Chondrocyte (in vitro differentiated cells): ENCODE data around the gene TRPM8. TPM values are rescaled to one million over a fixed set of nuclear protein-coding genes. Genes with fewer than 3 reads are reported as not detected.

Experiments
- DNase-seq: peaks from one replicate; pipeline ENCODE4 v3.0.0; 2021; ENCODE audit warnings: mixed read lengths, low spot score
- H3K27ac Mint-ChIP-seq: one replicate; pipeline ENCODE4 v1.8.0; 2021; ENCODE audit warnings: mild to moderate bottlenecking, moderate library complexity, mixed read lengths; ENCODE audit not compliant: unreplicated experiment
- H3K27me3 Mint-ChIP-seq: 2 replicates; pipeline ENCODE4 v1.8.0; 2021; ENCODE audit warnings: low read depth, mixed read lengths
- H3K36me3 Mint-ChIP-seq: 2 replicates; pipeline ENCODE4 v1.8.0; 2021; ENCODE audit warnings: low read depth, mixed read lengths
- H3K4me1 Mint-ChIP-seq: 2 replicates; pipeline ENCODE4 v1.8.0; 2021; ENCODE audit warnings: low read depth, mild to moderate bottlenecking, mixed read lengths
- H3K4me3 Mint-ChIP-seq: one replicate; pipeline ENCODE4 v1.8.0; 2021; ENCODE audit warnings: mild to moderate bottlenecking, moderate library complexity, mixed read lengths; ENCODE audit not compliant: unreplicated experiment
- H3K9me3 Mint-ChIP-seq: 2 replicates; pipeline ENCODE4 v1.8.0; 2021; ENCODE audit warnings: low read depth, mixed read lengths
- total RNA-seq: library from RNA; stranded (reverse); gene quantifications from 3 replicates; pipeline ENCODE4 v1.2.1, GENCODE V29; 2021
- TF ChIP-seq, protein P1 (sequence below): fragments of 200-600 bp; sonication (generic); IDR thresholded peaks from 2 replicates; pipeline ENCODE4 v1.5.0; 2021; ENCODE audit warnings: antibody characterized with exemption, mild to moderate bottlenecking, moderate library complexity

TRPM8 gene
- total RNA-seq, 1 donor from 2014 or later, result 0.15 TPM

DNA sequence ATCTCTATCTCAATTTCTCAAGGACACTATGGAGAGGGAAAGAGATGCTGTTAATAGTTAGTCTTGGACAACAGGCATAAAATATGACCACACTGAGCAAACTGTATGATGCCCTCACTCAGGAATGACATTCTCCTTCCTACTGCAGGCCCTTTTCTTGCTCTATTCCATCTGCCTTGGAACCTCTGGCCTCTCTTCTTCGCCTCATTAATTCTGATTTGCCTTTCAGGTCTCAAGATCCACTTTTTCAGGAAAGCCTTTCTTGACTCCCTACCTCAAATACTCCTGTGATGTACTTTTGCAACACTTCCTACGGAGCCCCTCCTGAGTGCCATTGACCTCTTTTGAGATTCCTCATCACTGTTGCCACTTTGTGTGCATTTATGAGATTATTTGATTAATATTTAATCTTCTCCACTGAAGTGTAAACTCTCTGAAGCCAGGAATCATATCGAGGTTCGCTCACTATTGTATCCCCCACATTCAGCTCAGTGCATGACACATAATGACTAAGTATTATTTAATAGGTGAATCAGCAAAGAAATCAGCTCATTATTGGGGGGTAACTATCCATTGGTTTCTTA is 112.1 kb downstream of the TRPM8 start:
- no peak for DNase-seq
- H3K27me3 Mint-ChIP-seq, result peaks cover 10% of the 10 kb centered on the region
- peaks cover 16% of the 10 kb centered on the region for H3K4me1 Mint-ChIP-seq
- peaks cover 14% of the 10 kb centered on the region for H3K9me3 Mint-ChIP-seq
- TF ChIP-seq, protein P1, sequence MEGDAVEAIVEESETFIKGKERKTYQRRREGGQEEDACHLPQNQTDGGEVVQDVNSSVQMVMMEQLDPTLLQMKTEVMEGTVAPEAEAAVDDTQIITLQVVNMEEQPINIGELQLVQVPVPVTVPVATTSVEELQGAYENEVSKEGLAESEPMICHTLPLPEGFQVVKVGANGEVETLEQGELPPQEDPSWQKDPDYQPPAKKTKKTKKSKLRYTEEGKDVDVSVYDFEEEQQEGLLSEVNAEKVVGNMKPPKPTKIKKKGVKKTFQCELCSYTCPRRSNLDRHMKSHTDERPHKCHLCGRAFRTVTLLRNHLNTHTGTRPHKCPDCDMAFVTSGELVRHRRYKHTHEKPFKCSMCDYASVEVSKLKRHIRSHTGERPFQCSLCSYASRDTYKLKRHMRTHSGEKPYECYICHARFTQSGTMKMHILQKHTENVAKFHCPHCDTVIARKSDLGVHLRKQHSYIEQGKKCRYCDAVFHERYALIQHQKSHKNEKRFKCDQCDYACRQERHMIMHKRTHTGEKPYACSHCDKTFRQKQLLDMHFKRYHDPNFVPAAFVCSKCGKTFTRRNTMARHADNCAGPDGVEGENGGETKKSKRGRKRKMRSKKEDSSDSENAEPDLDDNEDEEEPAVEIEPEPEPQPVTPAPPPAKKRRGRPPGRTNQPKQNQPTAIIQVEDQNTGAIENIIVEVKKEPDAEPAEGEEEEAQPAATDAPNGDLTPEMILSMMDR, result no peak
- no peak overlapping the region for H3K27ac Mint-ChIP-seq
- no peak overlapping the region for H3K4me3 Mint-ChIP-seq
- H3K36me3 Mint-ChIP-seq, result peaks cover 2% of the 10 kb centered on the region

DNA sequence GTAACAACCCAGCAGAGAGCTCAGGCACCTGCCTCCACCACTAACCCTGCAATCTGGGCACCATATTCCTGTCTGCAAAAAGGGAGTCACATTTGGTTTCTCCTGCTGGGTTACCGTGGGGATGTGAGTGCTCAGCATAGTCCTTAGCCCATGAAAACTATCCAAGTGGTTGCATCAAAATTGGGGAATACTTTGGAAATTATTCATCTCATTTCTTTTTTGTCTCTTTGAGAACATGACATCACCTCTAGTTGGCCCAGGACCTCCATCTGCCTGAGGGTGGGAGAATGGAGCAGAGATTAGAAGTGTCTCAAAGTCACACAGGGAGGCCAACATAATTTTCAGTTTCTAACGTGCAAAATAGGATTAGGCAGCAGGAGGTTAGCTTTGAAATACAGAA is 114.0 kb downstream of the TRPM8 start:
- Mint-ChIP-seq H3K27ac (no peak overlapping the region), H3K27me3 (peaks cover 10% of the 10 kb centered on the region)
- DNase-seq, result no peak

DNA sequence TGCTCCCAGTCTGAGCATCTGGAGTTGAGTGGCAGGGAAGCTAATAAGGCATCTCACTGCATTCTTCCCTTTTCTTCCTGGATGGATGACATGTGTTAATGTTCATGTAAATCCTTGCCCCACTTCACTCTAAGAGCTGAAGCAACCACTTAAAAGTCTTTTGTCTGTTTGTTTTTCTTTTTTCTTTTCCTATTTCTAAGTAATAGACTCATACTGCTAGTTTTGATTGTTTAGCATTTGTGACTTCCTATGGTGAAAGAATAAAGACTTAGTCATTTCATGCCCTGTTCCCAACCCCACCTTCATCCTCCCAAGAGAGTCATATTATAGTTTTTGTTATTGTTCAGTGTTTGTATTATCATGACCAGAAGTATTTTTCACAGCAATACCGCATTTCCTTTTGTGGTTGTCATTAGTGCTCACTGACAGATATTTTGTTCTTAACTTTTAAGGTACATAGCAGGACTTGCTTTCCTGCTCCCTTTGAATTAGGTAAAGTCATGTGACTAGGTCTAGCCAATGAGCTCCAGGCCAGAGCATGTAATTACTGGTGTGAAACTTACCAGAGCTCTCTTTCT is 115.2 kb downstream of the TRPM8 start:
- DNase-seq, result no peak
- peaks cover 2% of the 10 kb centered on the region for H3K36me3 Mint-ChIP-seq
- H3K4me3 Mint-ChIP-seq, result no peak overlapping the region
- peaks cover 6% of the 10 kb centered on the region for H3K4me1 Mint-ChIP-seq
- no peak overlapping the region for H3K27ac Mint-ChIP-seq
- peaks cover 27% of the 10 kb centered on the region for H3K9me3 Mint-ChIP-seq
- peaks cover 5% of the 10 kb centered on the region for H3K27me3 Mint-ChIP-seq
- TF ChIP-seq, protein P1, result no peak

More for the DNA sequence above, 114.0 kb downstream of the TRPM8 start:
- Mint-ChIP-seq H3K36me3 (peaks cover 2% of the 10 kb centered on the region), H3K4me1 (peaks cover 8% of the 10 kb centered on the region), H3K4me3 (no peak overlapping the region), H3K9me3 (peaks cover 18% of the 10 kb centered on the region)
- TF ChIP-seq, protein P1, result no peak

DNA sequence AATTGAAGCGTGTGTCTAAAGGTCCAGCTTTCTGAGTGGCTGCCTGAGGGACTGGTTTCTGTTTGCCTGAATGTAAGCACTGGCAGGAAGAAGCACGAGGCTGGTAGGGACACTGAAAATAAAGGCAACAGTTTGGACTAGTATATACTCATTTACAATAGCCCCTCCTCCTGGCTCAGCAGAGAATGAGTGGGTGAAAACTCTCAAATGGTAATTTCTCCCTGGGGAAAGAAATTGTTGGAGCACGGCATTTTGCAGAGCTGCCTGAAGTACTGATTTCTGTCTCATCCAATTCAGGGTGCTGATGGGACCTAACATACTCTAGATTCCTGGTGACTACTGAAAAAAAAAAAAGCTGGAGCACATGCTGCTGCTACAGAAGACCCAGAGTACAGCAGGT is 116.0 kb downstream of the TRPM8 start:
- no peak overlapping the region for H3K4me3 Mint-ChIP-seq
- no peak for DNase-seq
- peaks cover 8% of the 10 kb centered on the region for H3K4me1 Mint-ChIP-seq
- H3K9me3 Mint-ChIP-seq, result peaks cover 27% of the 10 kb centered on the region
- H3K36me3 Mint-ChIP-seq, result peaks cover 2% of the 10 kb centered on the region
- TF ChIP-seq, protein P1, result no peak
- H3K27me3 Mint-ChIP-seq, result peaks cover 4% of the 10 kb centered on the region
- H3K27ac Mint-ChIP-seq, result no peak overlapping the region

DNA sequence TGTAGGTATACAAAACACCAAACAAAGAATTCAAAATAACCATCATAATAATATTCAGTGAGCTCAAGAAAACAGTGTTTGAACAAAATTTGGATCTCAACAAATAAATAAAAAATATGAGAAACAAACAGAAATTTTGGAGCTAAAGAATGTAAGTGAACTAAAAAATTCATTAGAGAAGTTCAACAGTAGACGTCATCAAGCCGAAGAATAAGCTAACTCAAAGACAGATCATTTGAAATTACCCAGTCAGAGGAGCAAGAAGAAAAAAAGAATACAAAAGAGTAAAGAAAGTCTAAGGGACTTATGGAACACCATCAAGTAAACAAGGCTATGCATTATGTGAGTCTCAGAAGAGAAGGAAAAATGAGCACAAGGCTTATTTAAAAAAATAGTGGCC is 116.7 kb downstream of the TRPM8 start:
- H3K27ac Mint-ChIP-seq, result no peak overlapping the region
- no peak for DNase-seq
- H3K4me3 Mint-ChIP-seq, result no peak overlapping the region
- peaks cover 34% of the 10 kb centered on the region for H3K9me3 Mint-ChIP-seq
- H3K36me3 Mint-ChIP-seq, result peaks cover 6% of the 10 kb centered on the region
- H3K4me1 Mint-ChIP-seq, result peaks cover 13% of the 10 kb centered on the region
- TF ChIP-seq, protein P1, result no peak
- H3K27me3 Mint-ChIP-seq, result peaks cover 4% of the 10 kb centered on the region
